SK-N-SH (cell line): ENCODE measurements around the gene IRF2BP2.

Experiments
- CTCF ChIP-seq: fragments of 200-600 bp; sonication (generic); IDR thresholded peaks from 2 replicates; pipeline ENCODE4 v1.6.1; 2017; ENCODE audit warnings: antibody characterized with exemption, mild to moderate bottlenecking, moderate library complexity
- ELF1 ChIP-seq: IDR thresholded peaks from 2 replicates; pipeline ENCODE4 v1.4.0; 2012
- EP300 ChIP-seq, 2 experiments: IDR thresholded peaks; 2 replicates each; pipeline versions ENCODE4 v1.4.0 to v1.6.1; 2012; ENCODE audit warnings: borderline replicate concordance in 1 of 2, low read depth in 1 of 2, low read length in 1 of 2
- EZH2phosphoT487 ChIP-seq: fragments of 200-600 bp; sonication (generic); IDR thresholded peaks from 2 replicates; pipeline ENCODE4 v1.6.1; 2017; ENCODE audit warnings: low read depth, mixed run types, mild to moderate bottlenecking, antibody characterized with exemption, moderate library complexity, borderline replicate concordance
- JUND ChIP-seq: IDR thresholded peaks from 2 replicates; pipeline ENCODE4 v1.4.0; 2012
- MAX ChIP-seq: IDR thresholded peaks from 2 replicates; pipeline ENCODE4 v1.4.0; 2012; ENCODE audit warnings: low read depth
- NFIC ChIP-seq: IDR thresholded peaks from 2 replicates; pipeline ENCODE4 v1.4.0; 2012; ENCODE audit warnings: borderline replicate concordance
- POLR2AphosphoS5 ChIP-seq: IDR thresholded peaks from 2 replicates; pipeline ENCODE4 v1.6.1; 2012; ENCODE audit warnings: low read depth, low read length
- RAD21 ChIP-seq: IDR thresholded peaks from 2 replicates; pipeline ENCODE4 v1.6.1; 2012; ENCODE audit warnings: mild to moderate bottlenecking, low read length
- SMC3 ChIP-seq: IDR thresholded peaks from 2 replicates; pipeline ENCODE4 v1.6.1; 2012; ENCODE audit warnings: low read depth, low read length, improper control_type of control experiment
- TCF12 ChIP-seq: IDR thresholded peaks from 2 replicates; pipeline ENCODE4 v1.4.0; 2012
- TEAD4 ChIP-seq: IDR thresholded peaks from 2 replicates; pipeline ENCODE4 v1.4.0; 2012; ENCODE audit warnings: mild to moderate bottlenecking, borderline replicate concordance; ENCODE audit not compliant: insufficient read depth
- ZBTB33 ChIP-seq: IDR thresholded peaks from 2 replicates; pipeline ENCODE4 v1.4.0; 2012; ENCODE audit warnings: low read depth, borderline replicate concordance

- no peak for TF ChIP-seq CTCF
- TF ChIP-seq POLR2AphosphoS5 = no peak; the same call in 1 of the 2 replicates
- no peak for TF ChIP-seq SMC3
- TF ChIP-seq ZBTB33 = no peak
- TF ChIP-seq EP300 (IDR thresholded peaks at IDR 0.05; ENCODE audit: borderline replicate concordance in 1 of 2, low read depth in 1 of 2, low read length in 1 of 2) = peak in 1 of 2 experiments; percentile 72; a peak in 2 of 4 replicates
- TF ChIP-seq TCF12 = no peak; the same call in 1 of the 2 replicates
- TF ChIP-seq JUND = no peak
- TF ChIP-seq NFIC = no peak
- no peak for TF ChIP-seq EZH2phosphoT487
- TF ChIP-seq TEAD4 = no peak
- peak; percentile 14; the same call in 1 of the 2 replicates for TF ChIP-seq RAD21
- no peak for TF ChIP-seq MAX
- no peak for TF ChIP-seq ELF1
Observed at GRCh38 chr1:234600418-234601281, 9.3 kb downstream of the IRF2BP2 start.
